Tibial nerve (tissue), 4 donors: Measurements from ENCODE around the gene HLCS. TPM values are rescaled to one million over a fixed set of nuclear protein-coding genes. Genes with fewer than 3 reads are reported as not detected.

ENCODE experiments used
- DNase-seq, 2 donors: peaks; one replicate each; pipeline ENCODE4 v3.0.0-alpha.2; 2019; ENCODE audit warnings: low spot score in 2 of 2
- H3K27ac ChIP-seq, 4 donors: fragments of 200-600 bp; sonication (generic) in 3 of 4; one replicate each; pipeline ENCODE4 v1.5.1; 2017 to 2019; ENCODE audit warnings: mild to moderate bottlenecking in 1 of 4
- H3K27me3 ChIP-seq, 2 donors: fragments of 200-600 bp; sonication (generic) in 1 of 2; one replicate each; pipeline versions ENCODE4 v1.5.1 to v1.6.0; 2017 to 2019
- H3K36me3 ChIP-seq, 3 donors: fragments of 200-600 bp; sonication (generic); one replicate each; pipeline ENCODE4 v1.5.1; 2018 to 2019
- H3K4me1 ChIP-seq, 4 donors: fragments of 200-600 bp; sonication (generic) in 3 of 4; one replicate each; pipeline ENCODE4 v1.5.1; 2017 to 2019
- H3K4me3 ChIP-seq, 4 donors: fragments of 200-600 bp; sonication (generic) in 3 of 4; one replicate each; pipeline ENCODE4 v1.5.1; 2017 to 2019; ENCODE audit warnings: mild to moderate bottlenecking in 1 of 4, moderate library complexity in 1 of 4
- H3K9me3 ChIP-seq, 4 donors: fragments of 200-600 bp; sonication (generic) in 3 of 4; one replicate each; pipeline ENCODE4 v1.5.1; 2017 to 2019
- EP300 ChIP-seq, 2 donors: sonication (generic); formaldehyde crosslinking; IDR thresholded peaks; one replicate each; pipeline ENCODE4 v1.6.1; 2017; ENCODE audit warnings: antibody characterized with exemption in 2 of 2, mild to moderate bottlenecking in 1 of 2
- POLR2A ChIP-seq, 2 donors: fragments of 450-650 bp; IDR thresholded peaks; one replicate each; pipeline ENCODE4 v1.6.1; 2017; ENCODE audit warnings: antibody characterized with exemption in 2 of 2, mild to moderate bottlenecking in 2 of 2, moderate library complexity in 2 of 2
- WGBS, 2 donors: methylation state at CpG; one replicate each; pipeline ENCODE4 v1.1.5; 2018; 5-methylcytosine and 5-hydroxymethylcytosine counted together
- total RNA-seq, 4 donors: library from RNA; depleted of rRNA; stranded (reverse); fragments of >200 nt; gene quantifications; one replicate each; pipeline ENCODE4 v1.1.0, GENCODE V29; 2016
- TF ChIP-seq, protein P1 (sequence below), 5 experiments: fragments of 200-600 bp in 3 of 5; fragments of 450-650 bp in 2 of 5; sonication (generic) in 3 of 5; IDR thresholded peaks; one replicate each; pipeline ENCODE4 v1.5.1; 2016 to 2019; ENCODE audit warnings: antibody characterized with exemption in 5 of 5, mild to moderate bottlenecking in 3 of 5, moderate library complexity in 2 of 5

Gene HLCS
- total RNA-seq, 4 donors from 2014 or later = 14.4 to 19.0 (median 17.4) TPM

DNA sequence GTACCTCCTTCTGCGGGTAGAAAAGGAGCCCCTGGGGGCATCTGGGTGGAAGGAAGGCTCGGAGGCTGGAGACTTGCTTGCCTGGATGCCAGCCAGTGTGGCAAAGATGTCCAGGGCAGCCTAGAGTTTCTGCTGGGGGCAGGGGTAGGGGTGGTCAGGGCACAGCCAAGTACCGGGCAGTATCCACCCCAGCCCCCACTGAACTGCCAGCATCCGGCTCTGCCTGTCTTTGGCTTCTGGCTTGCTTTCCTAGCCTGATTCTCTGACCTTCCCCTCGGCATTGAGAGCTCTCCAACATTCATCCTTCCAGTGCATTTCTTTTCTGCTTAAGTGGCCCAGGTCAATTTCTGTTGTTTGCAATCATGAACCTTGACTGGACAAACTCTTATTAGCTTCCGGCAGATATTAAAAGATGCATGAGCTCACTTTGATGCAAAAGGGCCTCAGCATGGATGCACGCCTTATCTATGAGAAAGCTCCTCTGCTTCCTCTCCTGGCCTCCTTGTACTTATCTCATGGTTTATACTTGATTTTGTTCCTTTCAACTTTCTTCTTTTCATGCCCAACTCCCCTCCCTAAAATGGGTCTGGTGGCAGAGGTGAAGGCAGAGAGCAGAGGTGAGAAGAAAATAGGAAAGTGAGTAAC, 116.9 kb downstream of the HLCS start:
- Histone ChIP-seq H3K27ac (no peak overlapping the region), H3K4me1 (peaks cover 0 to 12% (median 0%) of the 10 kb centered on the region in 4 donors), H3K27me3 (no peaks in the 10 kb centered on the region), H3K9me3 (no peaks in the 10 kb centered on the region), H3K4me3 (no peak overlapping the region), H3K36me3 (no peaks in the 10 kb centered on the region)
- no peak for DNase-seq
- 64 to 70% methylated on average over 7 of the region's 7 CpGs for WGBS, 2 donors
- TF ChIP-seq EP300 (IDR thresholded peaks at IDR 0.05) (no peak), POLR2A (IDR thresholded peaks at IDR 0.05) (no peak)
- TF ChIP-seq, protein P1, sequence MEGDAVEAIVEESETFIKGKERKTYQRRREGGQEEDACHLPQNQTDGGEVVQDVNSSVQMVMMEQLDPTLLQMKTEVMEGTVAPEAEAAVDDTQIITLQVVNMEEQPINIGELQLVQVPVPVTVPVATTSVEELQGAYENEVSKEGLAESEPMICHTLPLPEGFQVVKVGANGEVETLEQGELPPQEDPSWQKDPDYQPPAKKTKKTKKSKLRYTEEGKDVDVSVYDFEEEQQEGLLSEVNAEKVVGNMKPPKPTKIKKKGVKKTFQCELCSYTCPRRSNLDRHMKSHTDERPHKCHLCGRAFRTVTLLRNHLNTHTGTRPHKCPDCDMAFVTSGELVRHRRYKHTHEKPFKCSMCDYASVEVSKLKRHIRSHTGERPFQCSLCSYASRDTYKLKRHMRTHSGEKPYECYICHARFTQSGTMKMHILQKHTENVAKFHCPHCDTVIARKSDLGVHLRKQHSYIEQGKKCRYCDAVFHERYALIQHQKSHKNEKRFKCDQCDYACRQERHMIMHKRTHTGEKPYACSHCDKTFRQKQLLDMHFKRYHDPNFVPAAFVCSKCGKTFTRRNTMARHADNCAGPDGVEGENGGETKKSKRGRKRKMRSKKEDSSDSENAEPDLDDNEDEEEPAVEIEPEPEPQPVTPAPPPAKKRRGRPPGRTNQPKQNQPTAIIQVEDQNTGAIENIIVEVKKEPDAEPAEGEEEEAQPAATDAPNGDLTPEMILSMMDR (IDR thresholded peaks at IDR 0.05) = no peak

DNA sequence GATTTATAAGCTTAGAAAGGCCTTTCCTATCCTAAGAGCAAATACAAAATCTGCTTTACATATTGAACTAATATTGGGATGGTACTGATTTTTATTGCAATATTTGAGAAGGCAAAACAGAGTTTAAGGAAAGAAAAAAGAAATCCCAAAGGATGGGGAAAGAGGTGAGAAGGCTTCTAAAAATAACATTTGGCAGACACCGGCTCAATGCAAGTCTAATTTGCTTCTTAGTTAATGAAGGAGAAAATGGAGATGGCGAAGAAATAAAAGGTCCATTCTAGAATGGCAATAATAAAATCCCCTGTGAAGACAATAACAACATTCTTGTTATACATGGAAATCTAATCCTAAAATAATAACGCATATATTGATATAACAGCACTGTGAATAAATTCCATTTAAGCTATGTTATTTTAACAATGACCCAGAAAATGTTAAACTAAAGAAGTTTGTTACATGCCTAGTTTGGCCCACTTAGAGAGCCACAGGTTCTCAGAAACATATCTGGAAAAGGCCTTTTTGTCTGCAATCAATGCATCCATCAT, 117.7 kb downstream of the HLCS start:
- H3K27ac ChIP-seq = no peak overlapping the region
- no peaks in the 10 kb centered on the region for H3K9me3 ChIP-seq
- H3K4me1 ChIP-seq = peaks cover 0 to 12% (median 0%) of the 10 kb centered on the region in 4 donors
- no peaks in the 10 kb centered on the region for H3K27me3 ChIP-seq
- WGBS, 2 donors = 60 to 62% methylated on average over 3 of the region's 3 CpGs
- no peak overlapping the region for H3K4me3 ChIP-seq
- TF ChIP-seq EP300 (IDR thresholded peaks at IDR 0.05) (no peak), POLR2A (IDR thresholded peaks at IDR 0.05) (no peak)
- TF ChIP-seq, protein P1 (IDR thresholded peaks at IDR 0.05) = no peak
- no peaks in the 10 kb centered on the region for H3K36me3 ChIP-seq
- no peak for DNase-seq

DNA sequence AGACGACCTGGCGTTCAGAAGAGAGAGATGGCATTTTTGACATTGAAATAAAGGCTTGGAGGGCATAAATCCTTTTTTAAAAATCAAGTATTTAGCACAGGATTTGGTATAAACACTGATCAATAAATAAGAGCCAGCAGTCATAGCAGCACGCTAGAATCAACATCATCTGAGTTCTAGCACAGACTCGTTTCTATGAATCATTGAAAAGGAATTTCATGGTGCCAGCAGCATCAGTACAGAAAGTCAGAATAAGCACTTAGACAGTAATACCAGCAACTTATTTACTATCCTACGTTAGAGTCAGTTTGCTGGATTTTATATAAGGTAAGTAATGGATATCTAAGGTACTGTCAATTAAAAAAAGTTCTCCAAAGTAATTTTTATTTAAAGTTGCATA, 119.3 kb downstream of the HLCS start:
- peaks cover 0 to 12% (median 0%) of the 10 kb centered on the region in 4 donors for H3K4me1 ChIP-seq
- no peak for DNase-seq
- TF ChIP-seq, protein P1 (IDR thresholded peaks at IDR 0.05) = no peak
- TF ChIP-seq POLR2A (IDR thresholded peaks at IDR 0.05) (no peak), EP300 (IDR thresholded peaks at IDR 0.05) (no peak)
- no peaks in the 10 kb centered on the region for H3K9me3 ChIP-seq
- H3K27me3 ChIP-seq = no peaks in the 10 kb centered on the region
- 49 to 55% methylated on average over 5 of the region's 5 CpGs for WGBS, 2 donors
- peaks cover 0 to 5% (median 0%) of the 10 kb centered on the region in 3 donors for H3K36me3 ChIP-seq
- no peak overlapping the region for H3K4me3 ChIP-seq
- H3K27ac ChIP-seq = no peak overlapping the region

DNA sequence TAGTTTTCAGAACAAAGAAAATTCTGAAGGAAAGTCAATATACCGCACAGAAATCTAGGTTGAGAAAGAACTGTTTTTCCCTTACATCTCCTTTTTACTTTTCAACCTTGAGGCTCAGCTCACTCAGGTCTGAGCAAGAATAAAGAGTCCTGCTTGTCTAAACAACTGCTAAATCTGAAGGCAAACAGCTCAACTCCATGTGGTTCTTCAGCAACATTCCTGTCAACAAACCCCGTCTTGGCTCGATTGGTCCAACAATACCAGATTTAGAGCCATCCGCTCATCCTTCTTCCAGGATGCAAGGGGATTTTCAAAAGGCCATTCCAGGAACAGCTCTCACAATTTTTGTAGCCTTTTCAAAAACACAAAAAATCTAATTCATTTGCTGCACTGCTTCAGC, 119.8 kb downstream of the HLCS start:
- no peak for DNase-seq
- Histone ChIP-seq H3K27ac (no peak overlapping the region), H3K4me1 (peaks cover 0 to 12% (median 0%) of the 10 kb centered on the region in 4 donors), H3K9me3 (no peaks in the 10 kb centered on the region), H3K36me3 (peaks cover 0 to 5% (median 0%) of the 10 kb centered on the region in 3 donors), H3K27me3 (no peaks in the 10 kb centered on the region), H3K4me3 (no peak overlapping the region)
- TF ChIP-seq EP300 (IDR thresholded peaks at IDR 0.05) = no peak
- TF ChIP-seq, protein P1 (IDR thresholded peaks at IDR 0.05) = no peak
- no peak for TF ChIP-seq POLR2A (IDR thresholded peaks at IDR 0.05)
- WGBS, 2 donors = 79 to 87% methylated on average over 4 of the region's 4 CpGs

DNA sequence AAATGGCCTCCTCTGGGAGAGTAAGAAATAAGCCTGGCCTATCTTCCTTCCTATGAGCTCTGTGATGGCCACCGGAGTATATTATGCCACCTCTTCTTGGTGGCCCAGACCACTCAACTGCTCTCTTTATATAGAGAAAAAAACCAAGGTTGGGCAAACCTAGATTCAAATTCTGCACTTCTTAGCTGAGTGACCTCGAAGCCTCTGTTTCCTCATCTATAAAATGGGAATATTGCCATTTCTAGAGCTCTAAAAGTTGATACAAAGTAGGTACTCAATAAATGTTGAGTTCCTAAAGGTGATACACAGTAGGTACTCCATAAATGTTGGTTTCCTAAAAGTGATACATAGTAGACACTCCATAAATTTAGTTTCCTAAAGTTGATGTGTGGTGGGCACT, 120.7 kb downstream of the HLCS start:
- Histone ChIP-seq H3K9me3 (no peaks in the 10 kb centered on the region), H3K4me3 (no peak overlapping the region), H3K4me1 (peaks cover 0 to 12% (median 0%) of the 10 kb centered on the region in 4 donors), H3K27ac (no peak overlapping the region), H3K36me3 (peaks cover 0 to 5% (median 0%) of the 10 kb centered on the region in 3 donors), H3K27me3 (no peaks in the 10 kb centered on the region)
- TF ChIP-seq, protein P1 (IDR thresholded peaks at IDR 0.05) = no peak
- TF ChIP-seq EP300 (IDR thresholded peaks at IDR 0.05) (no peak), POLR2A (IDR thresholded peaks at IDR 0.05) (no peak)
- DNase-seq = no peak
- WGBS, 2 donors = 98 to 100% methylated on average over 2 of the region's 2 CpGs
